WTC11 (cell line): ENCODE measurements around the gene KIAA0753. TPM values are rescaled to one million over a fixed set of nuclear protein-coding genes. Genes with fewer than 3 reads are reported as not detected.
A peak's percentile ranks its signal among the peaks of the same experiment; 100 is the strongest.
"Not testable (repeated sequence)": the region's sequence is repeated elsewhere in the genome, so short reads cannot be mapped to it uniquely, and the experiment has no call there.

Source experiments
- ATAC-seq: fragments of 200-7000 bp; cut with Tn5 transposase; 2 replicates; pipeline ENCODE4 v1.10.0; 2021; ENCODE audit warnings: mild to moderate bottlenecking, moderate library complexity
- CTCF ChIA-PET: fragments of 300-600 bp; sonication (Branson Sonifier 250); formaldehyde crosslinking; loops from one replicate; lab custom pipeline; 2021; ENCODE audit warnings: antibody characterized with exemption; lab: Charles Lee
- POLR2A ChIA-PET: fragments of 350-600 bp; sonication (Branson Sonifier 250); formaldehyde crosslinking; loops from one replicate; lab custom pipeline; 2021; ENCODE audit warnings: antibody characterized with exemption; lab: Charles Lee
- DNase-seq: peaks from one replicate; pipeline ENCODE4 v3.0.0; 2021; ENCODE audit warnings: low spot score
- H3K27ac Mint-ChIP-seq: 2 replicates; pipeline ENCODE4 v1.8.0; 2021; ENCODE audit warnings: mixed read lengths
- H3K27me3 Mint-ChIP-seq: 2 replicates; pipeline ENCODE4 v1.8.0; 2021; ENCODE audit warnings: low read depth, mild to moderate bottlenecking, moderate library complexity, mixed read lengths
- H3K36me3 Mint-ChIP-seq: 2 replicates; pipeline ENCODE4 v1.8.0; 2021; ENCODE audit warnings: mixed read lengths
- H3K4me1 Mint-ChIP-seq: 2 replicates; pipeline ENCODE4 v1.8.0; 2022; ENCODE audit warnings: mixed read lengths
- H3K4me3 Mint-ChIP-seq: 2 replicates; pipeline ENCODE4 v1.8.0; 2021; ENCODE audit warnings: mild to moderate bottlenecking, moderate library complexity, mixed read lengths
- H3K9me3 Mint-ChIP-seq: 2 replicates; pipeline ENCODE4 v1.8.0; 2021; ENCODE audit warnings: mixed read lengths
- CTCF ChIP-seq: fragments of 200-600 bp; IDR thresholded peaks from 2 replicates; pipeline ENCODE4 v1.8.0; 2022; ENCODE audit warnings: antibody characterized with exemption
- ETV6 ChIP-seq: sonication (generic); formaldehyde crosslinking; IDR thresholded peaks from 2 replicates; pipeline ENCODE4 v1.8.1; 2022; ENCODE audit warnings: mild to moderate bottlenecking, missing genetic modification reagents
- GABPB1 ChIP-seq: sonication (generic); formaldehyde crosslinking; IDR thresholded peaks from 2 replicates; pipeline ENCODE4 v1.8.1; 2023; ENCODE audit warnings: mild to moderate bottlenecking, missing genetic modification reagents
- GTF2I ChIP-seq: fragments of 250-450 bp; sonication (Bioruptor Pico); conservative IDR thresholded peaks from 2 replicates; pipeline ENCODE4 v1.4.0; 2021; ENCODE audit warnings: mild to moderate bottlenecking
- JAZF1 ChIP-seq: fragments of 250-450 bp; sonication (Bioruptor Pico); IDR thresholded peaks from 2 replicates; pipeline ENCODE4 v1.9.0; 2021; ENCODE audit warnings: moderate library complexity, mild to moderate bottlenecking, inconsistent platforms
- JUN ChIP-seq: sonication (generic); formaldehyde crosslinking; IDR thresholded peaks from 2 replicates; pipeline ENCODE4 v1.8.0; 2023; ENCODE audit warnings: mild to moderate bottlenecking, missing genetic modification reagents
- MAX ChIP-seq: sonication (generic); formaldehyde crosslinking; IDR thresholded peaks from 2 replicates; pipeline ENCODE4 v1.8.0; 2022; ENCODE audit warnings: mild to moderate bottlenecking, missing genetic modification reagents
- MXD4 ChIP-seq: fragments of 250-450 bp; sonication (Bioruptor Pico); IDR thresholded peaks from 2 replicates; pipeline ENCODE4 v1.8.0; 2021; ENCODE audit warnings: mild to moderate bottlenecking, moderate library complexity, borderline replicate concordance
- SMAD3 ChIP-seq: sonication (generic); formaldehyde crosslinking; IDR thresholded peaks from 2 replicates; pipeline ENCODE4 v1.8.0; 2022; ENCODE audit warnings: missing genetic modification reagents, mild to moderate bottlenecking, borderline replicate concordance
- SOX15 ChIP-seq: fragments of 250-450 bp; sonication (Bioruptor Pico); IDR thresholded peaks from 2 replicates; pipeline ENCODE4 v1.9.0; 2021; ENCODE audit warnings: mild to moderate bottlenecking
- ZBTB43 ChIP-seq: sonication (generic); formaldehyde crosslinking; IDR thresholded peaks from 2 replicates; pipeline ENCODE4 v1.8.1; 2023; ENCODE audit warnings: mild to moderate bottlenecking, missing genetic modification reagents
- ZNF232 ChIP-seq: sonication (generic); formaldehyde crosslinking; IDR thresholded peaks from 2 replicates; pipeline ENCODE4 v1.8.0; 2022; ENCODE audit warnings: mild to moderate bottlenecking, missing genetic modification reagents
- ZNF263 ChIP-seq: sonication (generic); formaldehyde crosslinking; IDR thresholded peaks from 2 replicates; pipeline ENCODE4 v1.8.1; 2022; ENCODE audit warnings: low read depth, mild to moderate bottlenecking, moderate library complexity, missing genetic modification reagents
- total RNA-seq: library from RNA; stranded (reverse); gene quantifications from 3 replicates; pipeline ENCODE4 v1.2.3, GENCODE V29; 2021
- TF ChIP-seq, protein P1 (sequence below): sonication (generic); formaldehyde crosslinking; IDR thresholded peaks from 2 replicates; pipeline ENCODE4 v1.8.0; 2022; ENCODE audit warnings: missing genetic modification reagents

Gene KIAA0753
- total RNA-seq, 1 experiment from 2014 or later, result 22.8 TPM

DNA sequence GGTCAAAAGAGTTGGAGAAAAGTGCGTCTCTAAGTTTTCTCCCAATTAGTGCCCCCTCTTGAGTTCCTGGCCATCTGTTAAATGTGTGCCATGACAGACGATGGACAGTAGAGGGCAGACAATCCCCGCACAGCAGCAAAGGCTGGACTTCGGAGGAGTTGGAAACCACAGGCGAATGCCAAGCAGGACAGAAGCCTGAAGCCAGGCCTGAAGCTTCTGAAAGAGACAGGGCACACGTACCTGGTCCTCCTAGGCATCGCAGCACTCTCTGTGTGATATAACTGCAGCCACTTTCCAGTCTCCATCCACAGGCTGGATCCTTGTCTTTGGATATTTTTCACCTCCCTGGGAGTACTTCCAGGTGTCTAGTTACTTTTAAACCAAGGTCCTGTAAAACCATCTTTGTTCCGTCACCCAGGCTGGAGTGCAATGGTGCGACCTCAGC lies 25.6 kb upstream of the KIAA0753 start:
- H3K4me3 Mint-ChIP-seq, result no peak overlapping the region
- H3K36me3 Mint-ChIP-seq, result no peaks in the 10 kb centered on the region
- peaks cover 12% of the 10 kb centered on the region for H3K4me1 Mint-ChIP-seq
- POLR2A ChIA-PET, result no interaction called here
- TF ChIP-seq MXD4 (no peak), ZNF232 (CRISPR knock-in tag) (no peak), SMAD3 (no peak), CTCF (peak; percentile 68), JAZF1 (CRISPR knock-in tag) (no peak)
- TF ChIP-seq, all 79 proteins: peak for 1
- DNase-seq (peak; percentile 78), ATAC-seq (peak; percentile 95)
- CTCF ChIA-PET, result interaction anchor here (0.5 to 3.0 kb wide), 27 partner anchors 9 to 356 kb away, joined by 3 to 31 read pairs (median 4); partner anchors contain the start of genes FBXO39, SLC13A5 and TEKT1
- no peaks in the 10 kb centered on the region for H3K9me3 Mint-ChIP-seq
- peaks cover 41% of the 10 kb centered on the region for H3K27me3 Mint-ChIP-seq
- no peak overlapping the region for H3K27ac Mint-ChIP-seq

- peaks cover 55% of the 10 kb centered on the region for H3K27me3 Mint-ChIP-seq
- POLR2A ChIA-PET, H3K4me3 Mint-ChIP-seq, H3K27ac Mint-ChIP-seq, H3K36me3 Mint-ChIP-seq, DNase-seq, ATAC-seq, H3K9me3 Mint-ChIP-seq, H3K4me1 Mint-ChIP-seq: not testable (repeated sequence)
- CTCF ChIA-PET, result interaction anchor here (0.6 kb wide), 1 partner anchor 897 kb away, joined by 3 read pairs; no protein-coding TSS in a partner anchor
Measured at GRCh38 chr17:6663200-6663599, 22.7 kb upstream of the KIAA0753 start.

DNA sequence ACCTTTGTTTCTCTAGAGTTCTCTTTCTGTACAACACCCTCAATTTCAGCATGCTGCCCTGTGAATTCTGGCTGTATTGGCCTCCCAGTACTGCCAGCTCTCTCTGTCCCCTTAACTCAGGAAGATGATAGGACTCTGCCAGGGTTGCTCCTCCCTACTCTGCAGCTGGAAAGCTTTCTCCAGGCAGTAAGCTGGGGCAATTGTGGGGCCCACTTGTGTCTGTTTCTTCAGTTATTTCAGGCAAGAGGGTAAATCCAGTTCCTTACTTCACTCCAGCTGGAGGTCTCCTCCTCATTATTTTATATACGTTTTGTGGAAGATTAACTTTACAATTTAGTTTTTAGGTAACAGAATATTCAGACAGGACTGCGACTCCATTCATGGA lies 20.9 kb upstream of the KIAA0753 start:
- TF ChIP-seq GTF2I, result no peak
- no peak for TF ChIP-seq MAX (CRISPR knock-in tag)
- no peak for TF ChIP-seq ZBTB43 (CRISPR knock-in tag)
- no peak for TF ChIP-seq GABPB1 (CRISPR knock-in tag)
- TF ChIP-seq ZNF263 (CRISPR knock-in tag), result no peak
- TF ChIP-seq SMAD3, result no peak
- TF ChIP-seq JUN (CRISPR knock-in tag), result no peak
- TF ChIP-seq SOX15 (CRISPR knock-in tag), result no peak
- TF ChIP-seq CTCF, result no peak
- TF ChIP-seq ETV6 (CRISPR knock-in tag), result no peak
- TF ChIP-seq, protein P1, sequence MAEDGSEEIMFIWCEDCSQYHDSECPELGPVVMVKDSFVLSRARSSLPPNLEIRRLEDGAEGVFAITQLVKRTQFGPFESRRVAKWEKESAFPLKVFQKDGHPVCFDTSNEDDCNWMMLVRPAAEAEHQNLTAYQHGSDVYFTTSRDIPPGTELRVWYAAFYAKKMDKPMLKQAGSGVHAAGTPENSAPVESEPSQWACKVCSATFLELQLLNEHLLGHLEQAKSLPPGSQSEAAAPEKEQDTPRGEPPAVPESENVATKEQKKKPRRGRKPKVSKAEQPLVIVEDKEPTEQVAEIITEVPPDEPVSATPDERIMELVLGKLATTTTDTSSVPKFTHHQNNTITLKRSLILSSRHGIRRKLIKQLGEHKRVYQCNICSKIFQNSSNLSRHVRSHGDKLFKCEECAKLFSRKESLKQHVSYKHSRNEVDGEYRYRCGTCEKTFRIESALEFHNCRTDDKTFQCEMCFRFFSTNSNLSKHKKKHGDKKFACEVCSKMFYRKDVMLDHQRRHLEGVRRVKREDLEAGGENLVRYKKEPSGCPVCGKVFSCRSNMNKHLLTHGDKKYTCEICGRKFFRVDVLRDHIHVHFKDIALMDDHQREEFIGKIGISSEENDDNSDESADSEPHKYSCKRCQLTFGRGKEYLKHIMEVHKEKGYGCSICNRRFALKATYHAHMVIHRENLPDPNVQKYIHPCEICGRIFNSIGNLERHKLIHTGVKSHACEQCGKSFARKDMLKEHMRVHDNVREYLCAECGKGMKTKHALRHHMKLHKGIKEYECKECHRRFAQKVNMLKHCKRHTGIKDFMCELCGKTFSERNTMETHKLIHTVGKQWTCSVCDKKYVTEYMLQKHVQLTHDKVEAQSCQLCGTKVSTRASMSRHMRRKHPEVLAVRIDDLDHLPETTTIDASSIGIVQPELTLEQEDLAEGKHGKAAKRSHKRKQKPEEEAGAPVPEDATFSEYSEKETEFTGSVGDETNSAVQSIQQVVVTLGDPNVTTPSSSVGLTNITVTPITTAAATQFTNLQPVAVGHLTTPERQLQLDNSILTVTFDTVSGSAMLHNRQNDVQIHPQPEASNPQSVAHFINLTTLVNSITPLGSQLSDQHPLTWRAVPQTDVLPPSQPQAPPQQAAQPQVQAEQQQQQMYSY (CRISPR knock-in tag), result no peak
- ATAC-seq (no peak), DNase-seq (no peak)
- CTCF ChIA-PET, result interaction anchor here (0.8 to 1.6 kb wide), 3 partner anchors 182 to 361 kb away, joined by 3 to 8 read pairs (median 3); no protein-coding TSS in a partner anchor
- Mint-ChIP-seq H3K4me1 (peaks cover 11% of the 10 kb centered on the region), H3K36me3 (no peaks in the 10 kb centered on the region), H3K27me3 (peaks cover 55% of the 10 kb centered on the region), H3K9me3 (no peaks in the 10 kb centered on the region), H3K27ac (no peak overlapping the region), H3K4me3 (no peak overlapping the region)
- POLR2A ChIA-PET, result no interaction called here
